Chondrocyte (in vitro differentiated cells): Measurements from ENCODE around the gene DCP1B. TPM values are rescaled to one million over a fixed set of nuclear protein-coding genes. Genes with fewer than 3 reads are reported as not detected.

Source experiments
- DNase-seq: peaks from one replicate; pipeline ENCODE4 v3.0.0; 2021; ENCODE audit warnings: mixed read lengths, low spot score
- H3K27ac Mint-ChIP-seq: one replicate; pipeline ENCODE4 v1.8.0; 2021; ENCODE audit warnings: mild to moderate bottlenecking, moderate library complexity, mixed read lengths; ENCODE audit not compliant: unreplicated experiment
- H3K27me3 Mint-ChIP-seq: 2 replicates; pipeline ENCODE4 v1.8.0; 2021; ENCODE audit warnings: low read depth, mixed read lengths
- H3K36me3 Mint-ChIP-seq: 2 replicates; pipeline ENCODE4 v1.8.0; 2021; ENCODE audit warnings: low read depth, mixed read lengths
- H3K4me1 Mint-ChIP-seq: 2 replicates; pipeline ENCODE4 v1.8.0; 2021; ENCODE audit warnings: low read depth, mild to moderate bottlenecking, mixed read lengths
- H3K4me3 Mint-ChIP-seq: one replicate; pipeline ENCODE4 v1.8.0; 2021; ENCODE audit warnings: mild to moderate bottlenecking, moderate library complexity, mixed read lengths; ENCODE audit not compliant: unreplicated experiment
- H3K9me3 Mint-ChIP-seq: 2 replicates; pipeline ENCODE4 v1.8.0; 2021; ENCODE audit warnings: low read depth, mixed read lengths
- total RNA-seq: library from RNA; stranded (reverse); gene quantifications from 3 replicates; pipeline ENCODE4 v1.2.1, GENCODE V29; 2021
- TF ChIP-seq, protein P1 (sequence below): fragments of 200-600 bp; sonication (generic); IDR thresholded peaks from 2 replicates; pipeline ENCODE4 v1.5.0; 2021; ENCODE audit warnings: antibody characterized with exemption, mild to moderate bottlenecking, moderate library complexity

The DCP1B gene
- total RNA-seq, 1 donor from 2014 or later = 12.7 TPM

DNA sequence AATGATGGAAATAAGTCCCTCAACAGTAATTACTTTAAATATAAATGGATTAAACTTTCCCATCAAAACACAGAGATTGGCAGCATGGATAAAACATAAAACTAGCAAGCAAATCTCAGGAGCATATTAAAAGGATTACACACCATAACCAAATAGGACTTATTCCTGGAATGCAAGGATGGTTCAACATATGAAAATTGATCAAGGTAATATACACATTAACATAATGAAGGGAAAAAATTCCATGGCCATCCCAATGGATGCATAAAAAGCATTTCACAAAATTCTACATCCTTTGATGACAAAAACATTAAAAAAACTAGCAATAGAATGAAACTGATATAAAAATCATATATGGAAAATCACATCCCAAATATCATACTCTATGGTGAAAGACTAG lies 99.4 kb downstream of the DCP1B start:
- no peaks in the 10 kb centered on the region for H3K4me1 Mint-ChIP-seq
- H3K4me3 Mint-ChIP-seq = no peak overlapping the region
- DNase-seq = no peak
- H3K27ac Mint-ChIP-seq = no peak overlapping the region
- H3K27me3 Mint-ChIP-seq = peaks cover 22% of the 10 kb centered on the region
- TF ChIP-seq, protein P1, sequence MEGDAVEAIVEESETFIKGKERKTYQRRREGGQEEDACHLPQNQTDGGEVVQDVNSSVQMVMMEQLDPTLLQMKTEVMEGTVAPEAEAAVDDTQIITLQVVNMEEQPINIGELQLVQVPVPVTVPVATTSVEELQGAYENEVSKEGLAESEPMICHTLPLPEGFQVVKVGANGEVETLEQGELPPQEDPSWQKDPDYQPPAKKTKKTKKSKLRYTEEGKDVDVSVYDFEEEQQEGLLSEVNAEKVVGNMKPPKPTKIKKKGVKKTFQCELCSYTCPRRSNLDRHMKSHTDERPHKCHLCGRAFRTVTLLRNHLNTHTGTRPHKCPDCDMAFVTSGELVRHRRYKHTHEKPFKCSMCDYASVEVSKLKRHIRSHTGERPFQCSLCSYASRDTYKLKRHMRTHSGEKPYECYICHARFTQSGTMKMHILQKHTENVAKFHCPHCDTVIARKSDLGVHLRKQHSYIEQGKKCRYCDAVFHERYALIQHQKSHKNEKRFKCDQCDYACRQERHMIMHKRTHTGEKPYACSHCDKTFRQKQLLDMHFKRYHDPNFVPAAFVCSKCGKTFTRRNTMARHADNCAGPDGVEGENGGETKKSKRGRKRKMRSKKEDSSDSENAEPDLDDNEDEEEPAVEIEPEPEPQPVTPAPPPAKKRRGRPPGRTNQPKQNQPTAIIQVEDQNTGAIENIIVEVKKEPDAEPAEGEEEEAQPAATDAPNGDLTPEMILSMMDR = no peak
- peaks cover 58% of the 10 kb centered on the region for H3K9me3 Mint-ChIP-seq
- H3K36me3 Mint-ChIP-seq = peaks cover 18% of the 10 kb centered on the region

DNA sequence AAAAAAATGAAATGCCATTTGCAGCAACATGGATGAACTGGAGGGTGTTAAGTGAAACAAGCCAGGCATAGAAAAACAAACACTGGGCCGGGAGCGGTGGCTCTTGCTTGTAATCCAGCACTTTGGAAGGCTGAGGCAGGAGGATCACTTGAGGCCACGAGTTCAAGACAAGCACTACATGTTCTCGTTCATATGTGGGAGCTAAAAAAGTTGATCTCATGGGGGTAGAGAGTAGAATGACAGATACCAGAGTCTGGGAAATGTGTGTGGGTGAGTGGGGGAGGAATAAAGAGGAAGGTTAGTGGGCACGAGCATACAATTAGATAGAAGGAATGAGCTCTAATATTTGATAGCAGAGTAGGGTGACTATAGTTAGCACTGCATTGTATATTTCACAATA lies 107.3 kb downstream of the DCP1B start:
- Mint-ChIP-seq H3K9me3 (peaks cover 53% of the 10 kb centered on the region), H3K4me3 (no peak overlapping the region), H3K36me3 (peaks cover 20% of the 10 kb centered on the region), H3K27me3 (peaks cover 60% of the 10 kb centered on the region), H3K27ac (no peak overlapping the region), H3K4me1 (no peaks in the 10 kb centered on the region)
- no peak for DNase-seq
- TF ChIP-seq, protein P1 = no peak

Other genes starting within 250 kb of the DCP1B start
- gene LRTM2, start 183.9 kb downstream of the DCP1B start, total RNA-seq = not detected in 3 replicates
- 0.30 to 0.92 TPM in 2 of 3 replicates, not detected in the other for gene CACNA2D4, start 85.8 kb downstream of the DCP1B start, total RNA-seq
- 27.0 to 48.5 TPM (median 27.0 TPM) in 3 replicates for gene CACNA1C, start 48.5 kb upstream of the DCP1B start, total RNA-seq